Gastroesophageal sphincter (tissue), 4 donors: ENCODE measurements around the gene CFTR. TPM values are rescaled to one million over a fixed set of nuclear protein-coding genes. Genes with fewer than 3 reads are reported as not detected.

ENCODE experiments used
- ATAC-seq: fragments of 150-250 bp; one replicate; pipeline ENCODE4 v1.9.1; 2016; ENCODE audit warnings: mild to moderate bottlenecking, moderate library complexity
- H3K27ac ChIP-seq, 4 donors: fragments of 200-600 bp; sonication (generic) in 3 of 4; 1 replicate in 3 of 4; 2 replicates in 1 of 4; pipeline ENCODE4 v1.5.1; 2016 to 2019
- H3K27me3 ChIP-seq: fragments of 200-600 bp; sonication (generic); one replicate; pipeline ENCODE4 v1.5.1; 2019
- H3K36me3 ChIP-seq, 2 donors: fragments of 200-600 bp; sonication (generic); one replicate each; pipeline ENCODE4 v1.5.1; 2019; ENCODE audit warnings: control low read depth in 1 of 2
- H3K4me1 ChIP-seq, 3 donors: fragments of 200-600 bp; sonication (generic); 1 replicate in 2 of 3; 2 replicates in 1 of 3; pipeline ENCODE4 v1.5.1; 2016 to 2019; ENCODE audit warnings: control low read depth in 2 of 3
- H3K4me3 ChIP-seq, 2 donors: fragments of 200-600 bp; sonication (generic); one replicate each; pipeline ENCODE4 v1.5.1; 2019; ENCODE audit warnings: mild to moderate bottlenecking in 1 of 2, moderate library complexity in 1 of 2
- H3K9me3 ChIP-seq, 3 donors: fragments of 200-600 bp; sonication (generic); one replicate each; pipeline ENCODE4 v1.5.1; 2017 to 2019; ENCODE audit warnings: control low read depth in 2 of 3
- CTCF ChIP-seq, 4 experiments: fragments of 200-600 bp in 2 of 4; fragments of 450-650 bp in 2 of 4; sonication (generic) in 1 of 4; IDR thresholded peaks; one replicate each; pipeline ENCODE4 v1.5.1; 2017 to 2019; ENCODE audit warnings: antibody characterized with exemption in 4 of 4, mild to moderate bottlenecking in 2 of 4, moderate library complexity in 2 of 4
- EP300 ChIP-seq: sonication (generic); formaldehyde crosslinking; IDR thresholded peaks from one replicate; pipeline ENCODE4 v1.6.1; 2017; ENCODE audit warnings: antibody characterized with exemption, mild to moderate bottlenecking
- POLR2A ChIP-seq, 2 donors: fragments of 450-650 bp; IDR thresholded peaks; one replicate each; pipeline ENCODE4 v1.6.1; 2017; ENCODE audit warnings: antibody characterized with exemption in 2 of 2, mild to moderate bottlenecking in 2 of 2, moderate library complexity in 1 of 2
- POLR2AphosphoS5 ChIP-seq: sonication (generic); formaldehyde crosslinking; IDR thresholded peaks from one replicate; pipeline ENCODE4 v1.6.1; 2017; ENCODE audit warnings: antibody characterized with exemption
- WGBS, 2 donors: methylation state at CpG; one replicate each; pipeline ENCODE4 v1.1.5; 2018; ENCODE audit warnings: low coverage in 1 of 2; 5-methylcytosine and 5-hydroxymethylcytosine counted together
- total RNA-seq, 4 donors: library from RNA; depleted of rRNA; stranded (reverse); fragments of >200 nt; gene quantifications; one replicate each; pipeline ENCODE4 v1.1.0, GENCODE V29; 2016

CFTR gene
- total RNA-seq, 4 donors from 2014 or later, result 1.9 TPM; not detected in 3

DNA sequence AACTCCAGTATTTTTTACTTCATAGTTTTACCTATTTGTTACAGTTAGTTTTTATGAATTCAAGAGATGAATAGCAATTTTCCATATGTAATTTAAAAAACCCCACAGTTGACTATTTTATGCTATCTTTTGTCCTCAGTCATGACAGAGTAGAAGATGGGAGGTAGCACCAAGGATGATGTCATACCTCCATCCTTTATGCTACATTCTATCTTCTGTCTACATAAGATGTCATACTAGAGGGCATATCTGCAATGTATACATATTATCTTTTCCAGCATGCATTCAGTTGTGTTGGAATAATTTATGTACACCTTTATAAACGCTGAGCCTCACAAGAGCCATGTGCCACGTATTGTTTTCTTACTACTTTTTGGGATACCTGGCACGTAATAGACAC lies 184.2 kb downstream of the CFTR start:
- no peak overlapping the region for H3K27ac ChIP-seq
- TF ChIP-seq POLR2AphosphoS5, result no peak
- no peaks in the 10 kb centered on the region for H3K27me3 ChIP-seq
- 70 to 85% methylated on average over 3 of the region's 3 CpGs for WGBS, 2 donors
- H3K4me1 ChIP-seq, result no peaks in the 10 kb centered on the region
- no peak for ATAC-seq
- H3K36me3 ChIP-seq, result no peaks in the 10 kb centered on the region
- H3K4me3 ChIP-seq, result no peak overlapping the region
- H3K9me3 ChIP-seq, result no peaks in the 10 kb centered on the region

GRCh38 chr7:117665368-117665767 lies 185.5 kb downstream of the CFTR start:
- no peak overlapping the region for H3K27ac ChIP-seq
- H3K4me1 ChIP-seq, result no peaks in the 10 kb centered on the region
- H3K27me3 ChIP-seq, result no peaks in the 10 kb centered on the region
- H3K4me3 ChIP-seq, result no peak overlapping the region
- no peak for ATAC-seq
- no peak for TF ChIP-seq EP300
- no peaks in the 10 kb centered on the region for H3K36me3 ChIP-seq
- no peaks in the 10 kb centered on the region for H3K9me3 ChIP-seq

DNA sequence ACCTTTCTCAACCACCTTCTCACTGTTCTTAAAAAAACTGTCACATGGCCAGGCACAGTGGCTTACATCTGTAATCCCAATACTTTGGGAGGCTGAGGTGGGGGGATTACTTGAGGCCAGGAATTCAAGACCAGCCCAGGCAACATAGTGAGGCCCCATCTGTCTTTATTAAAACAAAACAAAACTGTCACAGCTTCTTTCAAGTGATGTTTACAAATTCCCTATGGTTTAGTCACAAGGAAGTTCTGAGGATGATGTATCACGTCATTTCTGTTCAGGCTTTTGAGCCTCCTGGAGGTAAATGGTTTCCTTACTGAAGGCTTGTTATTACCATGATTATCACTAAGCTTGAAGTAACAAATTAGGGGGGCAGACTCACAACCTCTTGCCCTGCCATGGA lies 186.2 kb downstream of the CFTR start:
- Histone ChIP-seq H3K27me3 (no peaks in the 10 kb centered on the region), H3K9me3 (no peaks in the 10 kb centered on the region), H3K4me1 (no peaks in the 10 kb centered on the region), H3K36me3 (no peaks in the 10 kb centered on the region), H3K27ac (no peak overlapping the region), H3K4me3 (no peak overlapping the region)
- 22 to 56% methylated on average over 1 of the region's 1 CpG for WGBS, 2 donors
- no peak for TF ChIP-seq POLR2AphosphoS5
- TF ChIP-seq EP300, result no peak
- TF ChIP-seq CTCF (IDR thresholded peaks at IDR 0.05), result no peak
- TF ChIP-seq POLR2A (IDR thresholded peaks at IDR 0.05), result no peak
- no peak for ATAC-seq

- Histone ChIP-seq H3K9me3 (no peaks in the 10 kb centered on the region), H3K4me3 (no peak overlapping the region), H3K27ac (no peak overlapping the region), H3K4me1 (no peaks in the 10 kb centered on the region), H3K27me3 (no peaks in the 10 kb centered on the region), H3K36me3 (no peaks in the 10 kb centered on the region)
- WGBS, 2 donors, result 82 to 89% methylated on average over 3 to 4 of the region's 6 CpGs
- TF ChIP-seq EP300 (no peak), POLR2AphosphoS5 (no peak), CTCF (IDR thresholded peaks at IDR 0.05) (no peak), POLR2A (IDR thresholded peaks at IDR 0.05) (no peak)
- no peak for ATAC-seq
These were observed 186.9 kb downstream of the CFTR start for GRCh38 chr7:117666689-117667088.

- WGBS, 2 donors, result 86% methylated on average over 2 of the region's 2 CpGs
- no peak for TF ChIP-seq CTCF (IDR thresholded peaks at IDR 0.05)
- TF ChIP-seq POLR2A (IDR thresholded peaks at IDR 0.05), result no peak
- no peak for TF ChIP-seq EP300
- TF ChIP-seq POLR2AphosphoS5, result no peak
- H3K9me3 ChIP-seq, result no peaks in the 10 kb centered on the region
- no peak overlapping the region for H3K27ac ChIP-seq
- no peak overlapping the region for H3K4me3 ChIP-seq
- H3K27me3 ChIP-seq, result no peaks in the 10 kb centered on the region
- no peaks in the 10 kb centered on the region for H3K36me3 ChIP-seq
- no peaks in the 10 kb centered on the region for H3K4me1 ChIP-seq
- ATAC-seq, result no peak
These were observed 187.6 kb downstream of the CFTR start for GRCh38 chr7:117667456-117667855.

DNA sequence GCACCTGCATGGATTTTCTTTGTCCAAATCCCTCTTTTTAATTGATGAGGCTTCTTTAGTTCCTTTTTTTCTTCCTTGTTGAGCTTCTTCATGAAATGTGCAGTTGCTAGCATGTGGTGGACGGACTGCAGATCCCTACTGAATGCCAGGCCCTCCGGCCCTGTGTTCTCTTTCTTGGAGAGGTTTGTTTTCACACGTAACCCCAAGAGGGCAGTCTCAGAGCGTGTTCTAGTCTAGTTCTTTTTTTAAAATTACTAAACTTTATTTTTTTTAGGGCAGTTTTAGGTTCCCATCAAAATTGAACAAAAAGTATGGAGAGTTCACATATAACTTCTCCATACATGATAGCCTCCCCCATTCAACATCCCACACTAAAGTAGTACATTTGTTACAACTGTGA lies 190.0 kb downstream of the CFTR start:
- Histone ChIP-seq H3K4me3 (no peak overlapping the region), H3K36me3 (no peaks in the 10 kb centered on the region), H3K9me3 (no peaks in the 10 kb centered on the region), H3K27ac (no peak overlapping the region), H3K4me1 (no peaks in the 10 kb centered on the region), H3K27me3 (no peaks in the 10 kb centered on the region)
- TF ChIP-seq EP300 (no peak), POLR2A (IDR thresholded peaks at IDR 0.05) (no peak), CTCF (IDR thresholded peaks at IDR 0.05) (no peak), POLR2AphosphoS5 (no peak)
- WGBS, 2 donors, result 54 to 78% methylated on average over 4 of the region's 4 CpGs
- ATAC-seq, result no peak
